ENCODE results near the gene CPT1A. TPM values are rescaled to one million over a fixed set of nuclear protein-coding genes. Genes with fewer than 3 reads are reported as not detected.

Gene CPT1A
- total and polyA plus RNA-seq, 2 experiments from 2014 or later, result 9.6 to 20.1 TPM

GRCh38 chr11:68775951-68776388, 65.7 kb downstream of the CPT1A start:
- peaks cover 44% of the 10 kb centered on the region; the same call in 1 of the 2 replicates for H3K36me3 ChIP-seq (ENCODE audit: low read depth)
- in situ Hi-C loops (cut with MboI), result no loop called here
- DNase-seq, result no peak
- H3F3A ChIP-seq (ENCODE audit: insufficient read depth), result no peaks in the 10 kb centered on the region
- H4K20me1 ChIP-seq (ENCODE audit: insufficient read depth), result no peaks in the 10 kb centered on the region
- H2AFZ ChIP-seq, result no peak overlapping the region
- H3K4me3 ChIP-seq, result no peak overlapping the region
- no peaks in the 10 kb centered on the region for H3K9me3 ChIP-seq (ENCODE audit: low read depth)
- no peak overlapping the region for H3K4me2 ChIP-seq (ENCODE audit: unreplicated experiment)
- WGBS, 2 experiments (ENCODE audit: low coverage in 1 of 2, low lambda C conversion rate in 2 of 2, missing lambda C conversion rate in 2 of 2), result 78 to 79% methylated on average over 4 of the region's 4 CpGs
- no peaks in the 10 kb centered on the region for H3K4me1 ChIP-seq (ENCODE audit: insufficient read depth)
- H3K9ac ChIP-seq, result no peak overlapping the region
- H3K27ac ChIP-seq, result no peak overlapping the region
- no peaks in the 10 kb centered on the region for H3K9me2 ChIP-seq (ENCODE audit: insufficient read depth)
- TF ChIP-seq EZH2 (IDR thresholded peaks at IDR 0.05; ENCODE audit: insufficient read depth, poor library complexity, severe bottlenecking) (no peak), EZH2phosphoT487 (IDR thresholded peaks at IDR 0.05; ENCODE audit: insufficient read depth, low read depth) (no peak)
- no peaks in the 10 kb centered on the region for H3K79me2 ChIP-seq (ENCODE audit: insufficient read depth)
- no peaks in the 10 kb centered on the region for H3K27me3 ChIP-seq (replicated peaks; ENCODE audit: insufficient read depth)

GRCh38 chr11:68774194-68774585, 67.5 kb downstream of the CPT1A start:
- Histone ChIP-seq H3F3A (ENCODE audit: insufficient read depth) (no peaks in the 10 kb centered on the region), H3K9me2 (ENCODE audit: insufficient read depth) (no peaks in the 10 kb centered on the region), H4K20me1 (ENCODE audit: insufficient read depth) (no peaks in the 10 kb centered on the region), H3K9ac (no peak overlapping the region), H2AFZ (no peak overlapping the region), H3K4me1 (ENCODE audit: insufficient read depth) (no peaks in the 10 kb centered on the region), H3K27ac (no peak overlapping the region), H3K36me3 (ENCODE audit: low read depth) (peaks cover 43% of the 10 kb centered on the region; the same call in 1 of the 2 replicates), H3K4me3 (no peak overlapping the region), H3K79me2 (ENCODE audit: insufficient read depth) (no peaks in the 10 kb centered on the region), H3K9me3 (ENCODE audit: low read depth) (no peaks in the 10 kb centered on the region), H3K4me2 (ENCODE audit: unreplicated experiment) (no peak overlapping the region), H3K27me3 (replicated peaks; ENCODE audit: insufficient read depth) (no peaks in the 10 kb centered on the region)
- DNase-seq, result no peak
- no peak for TF ChIP-seq EZH2 (IDR thresholded peaks at IDR 0.05; ENCODE audit: insufficient read depth, poor library complexity, severe bottlenecking)
- TF ChIP-seq EZH2phosphoT487 (IDR thresholded peaks at IDR 0.05; ENCODE audit: insufficient read depth, low read depth), result no peak
- 89 to 93% methylated on average over 9 of the region's 9 CpGs for WGBS, 2 experiments (ENCODE audit: low coverage in 1 of 2, low lambda C conversion rate in 2 of 2, missing lambda C conversion rate in 2 of 2)
- in situ Hi-C loops (cut with MboI), result no loop called here

GRCh38 chr11:68773521-68774193, 68.1 kb downstream of the CPT1A start:
- in situ Hi-C loops (cut with MboI), result no loop called here
- no peaks in the 10 kb centered on the region for H3K9me3 ChIP-seq (ENCODE audit: low read depth)
- no peaks in the 10 kb centered on the region for H3K9me2 ChIP-seq (ENCODE audit: insufficient read depth)
- TF ChIP-seq EZH2phosphoT487 (IDR thresholded peaks at IDR 0.05; ENCODE audit: insufficient read depth, low read depth) (no peak), EZH2 (IDR thresholded peaks at IDR 0.05; ENCODE audit: insufficient read depth, poor library complexity, severe bottlenecking) (no peak)
- H3K27me3 ChIP-seq (replicated peaks; ENCODE audit: insufficient read depth), result no peaks in the 10 kb centered on the region
- no peak overlapping the region for H2AFZ ChIP-seq
- no peak overlapping the region for H3K4me3 ChIP-seq
- no peak for DNase-seq
- no peaks in the 10 kb centered on the region for H4K20me1 ChIP-seq (ENCODE audit: insufficient read depth)
- no peak overlapping the region for H3K9ac ChIP-seq
- H3K27ac ChIP-seq, result no peak overlapping the region
- H3K36me3 ChIP-seq (ENCODE audit: low read depth), result peaks cover 45% of the 10 kb centered on the region; the same call in 1 of the 2 replicates
- WGBS, 2 experiments (ENCODE audit: low coverage in 1 of 2, low lambda C conversion rate in 2 of 2, missing lambda C conversion rate in 2 of 2), result 91 to 94% methylated on average over 22 of the region's 22 CpGs
- no peak overlapping the region for H3K4me2 ChIP-seq (ENCODE audit: unreplicated experiment)
- no peaks in the 10 kb centered on the region for H3K79me2 ChIP-seq (ENCODE audit: insufficient read depth)
- H3K4me1 ChIP-seq (ENCODE audit: insufficient read depth), result no peaks in the 10 kb centered on the region
- no peaks in the 10 kb centered on the region for H3F3A ChIP-seq (ENCODE audit: insufficient read depth)

- no peak overlapping the region for H3K9ac ChIP-seq
- no peaks in the 10 kb centered on the region for H4K20me1 ChIP-seq (ENCODE audit: insufficient read depth)
- H3K4me1 ChIP-seq (ENCODE audit: insufficient read depth), result no peaks in the 10 kb centered on the region
- no peaks in the 10 kb centered on the region for H3K9me3 ChIP-seq (ENCODE audit: low read depth)
- no peaks in the 10 kb centered on the region for H3K9me2 ChIP-seq (ENCODE audit: insufficient read depth)
- H3K4me3 ChIP-seq, result no peak overlapping the region
- no peaks in the 10 kb centered on the region for H3K79me2 ChIP-seq (ENCODE audit: insufficient read depth)
- no peaks in the 10 kb centered on the region for H3K27me3 ChIP-seq (replicated peaks; ENCODE audit: insufficient read depth)
- no peak for DNase-seq
- H3F3A ChIP-seq (ENCODE audit: insufficient read depth), result no peaks in the 10 kb centered on the region
- no peak overlapping the region for H2AFZ ChIP-seq
- no peak overlapping the region for H3K4me2 ChIP-seq (ENCODE audit: unreplicated experiment)
- H3K27ac ChIP-seq, result no peak overlapping the region
- 95 to 96% methylated on average over 20 of the region's 20 CpGs for WGBS, 2 experiments (ENCODE audit: low coverage in 1 of 2, low lambda C conversion rate in 2 of 2, missing lambda C conversion rate in 2 of 2)
- no peak for TF ChIP-seq EZH2 (IDR thresholded peaks at IDR 0.05; ENCODE audit: insufficient read depth, poor library complexity, severe bottlenecking)
- no peak for TF ChIP-seq EZH2phosphoT487 (IDR thresholded peaks at IDR 0.05; ENCODE audit: insufficient read depth, low read depth)
- peaks cover 47% of the 10 kb centered on the region; the same call in 1 of the 2 replicates for H3K36me3 ChIP-seq (ENCODE audit: low read depth)
- in situ Hi-C loops (cut with MboI), result no loop called here
Observed at GRCh38 chr11:68772936-68773335, 68.8 kb downstream of the CPT1A start.
